Mesenchymal stem cell (in vitro differentiated cells and primary cell): ENCODE results near the gene CCS.

Experiments
- DNase-seq: peaks from one replicate; pipeline ENCODE4 v3.0.0-alpha.2; 2013
- H2AFZ ChIP-seq: one replicate; pipeline ENCODE4 v1.6.1; 2013; ENCODE audit warnings: low read depth, mild to moderate bottlenecking, control low read depth, inconsistent platforms, low read length, moderate library complexity
- H2AK5ac ChIP-seq: 2 replicates; pipeline ENCODE4 v1.6.1; 2013; ENCODE audit warnings: low read length, moderate library complexity, mild to moderate bottlenecking, inconsistent platforms; ENCODE audit not compliant: severe bottlenecking
- H2BK120ac ChIP-seq: one replicate; pipeline ENCODE4 v1.6.1; 2013; ENCODE audit warnings: low read depth, mild to moderate bottlenecking, inconsistent platforms, low read length, moderate library complexity
- H2BK12ac ChIP-seq, 2 experiments: one replicate each; pipeline ENCODE4 v1.6.1; 2013; ENCODE audit warnings: inconsistent platforms in 2 of 2, low read length in 2 of 2, mild to moderate bottlenecking in 2 of 2, moderate library complexity in 2 of 2, control low read depth in 1 of 2
- H2BK15ac ChIP-seq: one replicate; pipeline ENCODE4 v1.6.1; 2013; ENCODE audit warnings: mild to moderate bottlenecking, low read depth, inconsistent platforms; ENCODE audit not compliant: poor library complexity, severe bottlenecking
- H2BK5ac ChIP-seq: 2 replicates; pipeline ENCODE4 v1.6.1; 2013; ENCODE audit warnings: low read depth, mild to moderate bottlenecking, low read length, control low read depth, inconsistent platforms; ENCODE audit not compliant: poor library complexity, severe bottlenecking
- H3K14ac ChIP-seq, 2 experiments: one replicate each; pipeline ENCODE4 v1.6.1; 2013; ENCODE audit warnings: inconsistent platforms in 2 of 2, low read length in 2 of 2, control low read depth in 1 of 2, mild to moderate bottlenecking in 1 of 2, moderate library complexity in 1 of 2
- H3K18ac ChIP-seq, 2 experiments: one replicate each; pipeline ENCODE4 v1.6.1; 2013; ENCODE audit warnings: inconsistent platforms in 2 of 2, low read length in 2 of 2, control low read depth in 1 of 2, low read depth in 1 of 2, mild to moderate bottlenecking in 1 of 2
- H3K23ac ChIP-seq, 2 experiments: one replicate each; pipeline ENCODE4 v1.6.1; 2013; ENCODE audit warnings: inconsistent platforms in 2 of 2, low read length in 2 of 2, mild to moderate bottlenecking in 2 of 2, moderate library complexity in 2 of 2, control low read depth in 1 of 2
- H3K27ac ChIP-seq: 2 replicates; pipeline ENCODE4 v1.5.1; 2013; ENCODE audit warnings: mild to moderate bottlenecking, moderate library complexity, low read length, control low read depth, inconsistent platforms; ENCODE audit not compliant: poor library complexity, severe bottlenecking
- H3K27me3 ChIP-seq, 2 experiments: 2 replicates each; pipeline versions ENCODE4 v1.6.1 to v1.7.0; 2013; ENCODE audit warnings: low read length in 2 of 2, mild to moderate bottlenecking in 2 of 2, moderate library complexity in 2 of 2, control low read depth in 1 of 2, inconsistent platforms in 1 of 2; ENCODE audit not compliant: control insufficient read depth in 1 of 2, insufficient read depth in 1 of 2
- H3K36me3 ChIP-seq, 2 experiments: 2 replicates each; pipeline versions ENCODE4 v1.6.1 to v1.7.0; 2013; ENCODE audit warnings: low read length in 2 of 2, control low read depth in 1 of 2, inconsistent platforms in 1 of 2, low read depth in 1 of 2, mild to moderate bottlenecking in 1 of 2; ENCODE audit not compliant: insufficient read depth in 2 of 2, control insufficient read depth in 1 of 2
- H3K4ac ChIP-seq, 2 experiments: one replicate each; pipeline ENCODE4 v1.6.1; 2013; ENCODE audit warnings: inconsistent platforms in 2 of 2, low read length in 2 of 2, mild to moderate bottlenecking in 2 of 2, moderate library complexity in 2 of 2, control low read depth in 1 of 2, low read depth in 1 of 2
- H3K4me1 ChIP-seq: 2 replicates; pipeline ENCODE4 v1.6.1; 2013; ENCODE audit warnings: low read depth, low read length, control low read depth; ENCODE audit not compliant: control insufficient read depth, insufficient read depth
- H3K4me2 ChIP-seq: 2 replicates; pipeline ENCODE4 v1.6.1; 2013; ENCODE audit warnings: low read length, mild to moderate bottlenecking, inconsistent platforms; ENCODE audit not compliant: poor library complexity, severe bottlenecking
- H3K4me3 ChIP-seq, 2 experiments: 2 replicates each; pipeline versions ENCODE4 v1.5.1 to v1.7.0; 2013; ENCODE audit warnings: low read length in 2 of 2, mild to moderate bottlenecking in 2 of 2, control low read depth in 1 of 2, low read depth in 1 of 2; ENCODE audit not compliant: insufficient read depth in 1 of 2
- H3K79me1 ChIP-seq: replicated peaks from 2 replicates; pipeline ENCODE4 v1.6.1; 2013; ENCODE audit warnings: mild to moderate bottlenecking, control low read depth, low read length, inconsistent platforms; ENCODE audit not compliant: poor library complexity, severe bottlenecking
- H3K9ac ChIP-seq: 2 replicates; pipeline ENCODE4 v1.7.0; 2013; ENCODE audit warnings: mild to moderate bottlenecking, low read length, moderate library complexity
- H3K9me3 ChIP-seq: 2 replicates; pipeline ENCODE4 v1.7.0; 2013; ENCODE audit warnings: mild to moderate bottlenecking, low read length; ENCODE audit not compliant: control insufficient read depth
- H4K8ac ChIP-seq: one replicate; pipeline ENCODE4 v1.6.1; 2013; ENCODE audit warnings: inconsistent platforms, mild to moderate bottlenecking, low read length, moderate library complexity
- H4K91ac ChIP-seq: one replicate; pipeline ENCODE4 v1.6.1; 2013; ENCODE audit warnings: mild to moderate bottlenecking, low read length, inconsistent platforms
- whole genome bisulfite sequencing: methylation state at CpG from one replicate; pipeline ENCODE4 v1.1.7; 2013; ENCODE audit warnings: mixed read lengths; 5-methylcytosine and 5-hydroxymethylcytosine counted together

The CCS gene

GRCh38 chr11:66624450-66624849 lies 31.5 kb downstream of the CCS start:
- Histone ChIP-seq H3K23ac (no peak overlapping the region), H2AK5ac (no peak overlapping the region), H2BK120ac (no peak overlapping the region), H2BK15ac (no peak overlapping the region), H2BK12ac (no peak overlapping the region), H3K27ac (no peak overlapping the region), H2AFZ (no peak overlapping the region), H3K14ac (no peak overlapping the region), H3K4me1 (peaks cover 1% of the 10 kb centered on the region), H3K27me3 (no peaks in the 10 kb centered on the region), H4K91ac (no peak overlapping the region), H3K79me1 (peaks cover 3% of the 10 kb centered on the region), H3K4ac (no peak overlapping the region), H3K36me3 (peaks cover 56 to 81% of the 10 kb centered on the region in 2 experiments), H4K8ac (no peak overlapping the region), H3K4me2 (no peak overlapping the region), H3K18ac (no peak overlapping the region), H3K9me3 (no peaks in the 10 kb centered on the region), H3K9ac (no peak overlapping the region), H2BK5ac (no peak overlapping the region), H3K4me3 (no peak overlapping the region)
- WGBS, result 99% methylated on average over 16 of the region's 16 CpGs
- DNase-seq, result no peak

GRCh38 chr11:66625041-66625751 lies 32.2 kb downstream of the CCS start:
- no peak overlapping the region for H3K4ac ChIP-seq
- no peak overlapping the region for H3K27ac ChIP-seq
- peaks cover 3% of the 10 kb centered on the region for H3K79me1 ChIP-seq
- no peak overlapping the region for H2AFZ ChIP-seq
- H2BK12ac ChIP-seq, result no peak overlapping the region
- H3K4me3 ChIP-seq, result no peak overlapping the region
- H3K18ac ChIP-seq, result no peak overlapping the region
- no peak overlapping the region for H2BK15ac ChIP-seq
- no peak overlapping the region for H3K4me2 ChIP-seq
- peaks cover 1% of the 10 kb centered on the region for H3K4me1 ChIP-seq
- H3K36me3 ChIP-seq, result peaks cover 62 to 85% of the 10 kb centered on the region in 2 experiments
- H2AK5ac ChIP-seq, result no peak overlapping the region
- H3K27me3 ChIP-seq, result no peaks in the 10 kb centered on the region
- H3K14ac ChIP-seq, result no peak overlapping the region
- H4K91ac ChIP-seq, result no peak overlapping the region
- no peak overlapping the region for H4K8ac ChIP-seq
- WGBS, result over 99% methylated on average over 26 of the region's 26 CpGs
- no peak overlapping the region for H2BK120ac ChIP-seq
- H3K23ac ChIP-seq, result no peak overlapping the region
- H3K9me3 ChIP-seq, result no peaks in the 10 kb centered on the region
- no peak overlapping the region for H2BK5ac ChIP-seq
- H3K9ac ChIP-seq, result no peak overlapping the region
- DNase-seq, result no peak

- no peak overlapping the region for H4K8ac ChIP-seq
- WGBS, result 98% methylated on average over 9 of the region's 9 CpGs
- H3K23ac ChIP-seq, result no peak overlapping the region
- no peak overlapping the region for H2BK120ac ChIP-seq
- H4K91ac ChIP-seq, result no peak overlapping the region
- no peak for DNase-seq
- H3K36me3 ChIP-seq, result peaks cover 64 to 91% of the 10 kb centered on the region in 2 experiments
- no peak overlapping the region for H3K14ac ChIP-seq
- peaks cover 3% of the 10 kb centered on the region for H3K79me1 ChIP-seq
- H3K4me1 ChIP-seq, result peaks cover 1% of the 10 kb centered on the region
- H3K9me3 ChIP-seq, result no peaks in the 10 kb centered on the region
- H2BK12ac ChIP-seq, result no peak overlapping the region
- H3K18ac ChIP-seq, result no peak overlapping the region
- H2BK5ac ChIP-seq, result no peak overlapping the region
- H2AFZ ChIP-seq, result no peak overlapping the region
- no peak overlapping the region for H3K9ac ChIP-seq
- no peak overlapping the region for H3K4me3 ChIP-seq
- no peak overlapping the region for H2BK15ac ChIP-seq
- H3K4ac ChIP-seq, result no peak overlapping the region
- no peaks in the 10 kb centered on the region for H3K27me3 ChIP-seq
- no peak overlapping the region for H2AK5ac ChIP-seq
- no peak overlapping the region for H3K4me2 ChIP-seq
- no peak overlapping the region for H3K27ac ChIP-seq
Observed at GRCh38 chr11:66625752-66626149, 32.8 kb downstream of the CCS start.

GRCh38 chr11:66626382-66626781 lies 33.4 kb downstream of the CCS start:
- H3K23ac ChIP-seq, result no peak overlapping the region
- no peak overlapping the region for H3K27ac ChIP-seq
- no peak overlapping the region for H2BK15ac ChIP-seq
- no peak overlapping the region for H3K18ac ChIP-seq
- peaks cover 61 to 90% of the 10 kb centered on the region in 2 experiments for H3K36me3 ChIP-seq
- no peak overlapping the region for H3K9ac ChIP-seq
- H3K27me3 ChIP-seq, result no peaks in the 10 kb centered on the region
- no peak overlapping the region for H3K4me2 ChIP-seq
- no peaks in the 10 kb centered on the region for H3K4me1 ChIP-seq
- no peak overlapping the region for H2BK5ac ChIP-seq
- H3K9me3 ChIP-seq, result no peaks in the 10 kb centered on the region
- H2BK12ac ChIP-seq, result no peak overlapping the region
- H3K14ac ChIP-seq, result no peak overlapping the region
- no peak overlapping the region for H2AK5ac ChIP-seq
- H4K91ac ChIP-seq, result no peak overlapping the region
- whole genome bisulfite sequencing, result 98% methylated on average over 25 of the region's 25 CpGs
- H4K8ac ChIP-seq, result no peak overlapping the region
- DNase-seq, result no peak
- H3K4me3 ChIP-seq, result no peak overlapping the region
- H3K79me1 ChIP-seq, result peaks cover 3% of the 10 kb centered on the region
- no peak overlapping the region for H2AFZ ChIP-seq
- H3K4ac ChIP-seq, result no peak overlapping the region
- no peak overlapping the region for H2BK120ac ChIP-seq
